HG03520 (cell line): ENCODE results near the gene TPM1.

Experiments
- ATAC-seq: cut with Tn5 transposase; IDR thresholded peaks from one replicate; pipeline ENCODE4 v1.9.1; 2021; ENCODE audit warnings: mild to moderate bottlenecking, moderate library complexity; ENCODE audit not compliant: unreplicated experiment

TPM1 gene

DNA sequence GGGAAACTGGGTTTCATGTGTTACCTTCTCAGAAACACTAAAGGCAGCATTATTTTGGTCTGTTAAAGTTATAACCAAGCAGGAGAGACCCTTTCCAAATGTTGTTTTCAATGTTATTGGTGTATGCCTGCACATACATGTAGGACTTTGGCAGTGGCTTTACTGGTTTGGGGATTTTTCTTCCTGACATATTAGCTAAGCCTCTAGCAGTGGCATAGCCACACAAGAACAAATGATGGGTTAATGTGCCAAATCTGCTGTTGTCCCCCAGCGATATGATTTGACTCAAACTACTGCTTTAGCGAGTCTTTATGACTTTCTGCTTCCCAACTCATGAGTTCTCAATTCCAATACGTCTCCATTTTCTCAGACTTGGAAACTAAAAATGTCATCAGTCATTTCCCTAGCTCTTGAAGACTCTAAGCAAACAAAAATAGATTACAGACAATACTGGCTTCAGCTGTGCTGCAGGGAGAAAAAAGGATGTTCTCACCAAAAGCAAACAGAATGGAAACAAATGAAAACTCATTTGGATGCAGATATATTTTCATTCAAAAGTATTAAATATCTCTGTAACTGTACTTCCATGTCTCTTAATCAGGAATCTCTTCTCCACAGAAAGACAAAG lies 29.6 kb downstream of the TPM1 start:
- no peak for ATAC-seq

DNA sequence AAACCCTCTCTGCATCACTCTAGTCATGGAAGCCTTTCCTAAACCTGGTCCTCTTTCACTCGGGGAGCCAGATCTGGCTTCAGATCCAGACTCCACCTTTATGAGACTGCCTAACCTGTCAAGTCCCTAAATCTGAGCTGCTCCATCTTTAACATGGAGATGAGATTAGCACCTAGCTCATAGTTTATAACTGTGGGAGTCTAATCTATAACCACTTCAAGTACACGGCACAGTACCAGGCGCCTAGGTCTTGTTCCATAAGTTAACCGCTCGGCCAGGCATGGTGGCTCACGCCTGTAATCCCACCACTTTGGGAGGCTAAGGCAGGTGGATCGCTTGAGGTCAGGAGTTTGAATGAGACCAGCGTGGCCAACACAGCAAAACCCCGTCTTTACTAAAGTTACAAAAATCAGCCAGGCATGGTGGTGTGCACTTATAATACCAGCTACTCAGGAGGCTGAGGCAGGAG lies 30.3 kb downstream of the TPM1 start:
- ATAC-seq, result no peak

DNA sequence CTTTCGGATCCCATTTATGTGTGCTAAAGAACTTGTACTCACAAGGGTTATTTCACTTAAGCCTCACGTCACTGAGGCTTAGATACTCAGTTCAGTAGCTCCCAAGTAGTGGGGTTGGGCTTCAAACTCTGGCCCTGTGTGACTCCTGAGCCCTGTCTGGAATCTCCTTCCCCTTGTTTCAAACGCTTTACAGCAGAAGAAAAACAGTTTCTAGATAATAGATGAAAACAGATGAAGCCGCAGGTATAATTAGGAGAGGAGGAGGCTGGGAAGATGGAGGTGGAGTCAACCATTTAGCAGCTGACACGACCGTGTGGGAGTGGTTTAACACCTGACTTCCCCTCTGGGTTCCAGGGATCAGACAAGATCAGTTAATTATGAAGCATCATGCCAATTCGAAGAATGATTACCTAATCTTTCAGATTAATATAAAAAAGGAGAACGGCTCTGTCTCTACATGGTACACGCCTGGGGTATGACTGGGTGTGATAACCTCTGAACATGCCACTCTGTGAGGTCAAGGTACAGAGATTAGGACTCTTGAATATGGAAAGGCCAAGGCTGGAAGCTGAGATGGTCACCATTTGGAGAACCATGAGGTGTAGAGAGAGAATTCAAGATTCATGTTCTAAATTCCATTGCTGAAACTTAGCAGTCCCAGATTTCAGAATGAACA lies 31.1 kb downstream of the TPM1 start:
- no peak for ATAC-seq

DNA sequence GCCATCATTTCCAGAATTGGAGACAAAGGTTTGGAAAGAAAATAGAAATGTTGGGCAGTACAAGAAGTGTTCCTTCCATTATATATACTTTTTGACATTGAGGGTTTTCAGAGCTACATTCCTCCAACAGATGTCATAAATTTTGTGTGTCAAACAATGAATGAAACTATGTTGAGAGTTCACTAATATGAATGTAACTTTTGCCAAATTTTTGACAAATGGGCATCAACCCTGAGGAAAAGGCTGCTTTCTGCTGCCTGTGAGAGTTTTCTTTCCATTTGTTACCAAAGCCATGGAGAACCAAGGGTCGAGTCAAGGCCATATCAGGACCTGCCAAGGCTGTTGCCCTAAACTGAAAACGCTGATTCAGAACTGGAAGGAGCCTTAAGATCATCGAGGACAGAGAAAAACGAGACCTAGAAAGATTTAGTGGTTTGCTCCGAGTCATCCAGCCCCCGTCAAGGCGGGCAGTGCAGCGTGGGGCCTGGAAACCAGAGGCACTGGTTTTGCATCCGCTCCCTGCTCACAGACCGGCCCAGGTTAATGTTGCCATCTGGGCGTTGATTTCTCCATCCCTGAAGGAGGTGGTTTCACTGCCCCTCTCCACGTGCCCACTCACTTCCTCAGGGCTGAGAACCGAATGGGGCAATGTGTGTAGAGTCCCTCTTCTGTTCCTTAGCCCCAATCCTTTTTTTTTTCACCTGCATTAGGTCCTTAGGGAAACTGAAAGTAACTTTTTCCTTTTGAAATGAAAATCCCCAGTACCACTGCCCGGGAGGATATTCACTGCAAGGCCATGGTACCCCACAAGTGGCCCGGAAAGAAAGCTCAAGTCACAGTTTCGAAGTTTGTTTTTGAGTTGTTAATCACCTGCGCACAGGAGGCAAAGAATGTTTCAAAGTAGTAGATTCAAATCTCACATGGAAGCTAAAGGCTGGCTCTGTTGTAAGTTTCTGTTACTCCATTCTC lies 32.8 kb downstream of the TPM1 start:
- no peak for ATAC-seq

GRCh38 chr15:63075984-63076713 lies 33.6 kb downstream of the TPM1 start:
- no peak for ATAC-seq

DNA sequence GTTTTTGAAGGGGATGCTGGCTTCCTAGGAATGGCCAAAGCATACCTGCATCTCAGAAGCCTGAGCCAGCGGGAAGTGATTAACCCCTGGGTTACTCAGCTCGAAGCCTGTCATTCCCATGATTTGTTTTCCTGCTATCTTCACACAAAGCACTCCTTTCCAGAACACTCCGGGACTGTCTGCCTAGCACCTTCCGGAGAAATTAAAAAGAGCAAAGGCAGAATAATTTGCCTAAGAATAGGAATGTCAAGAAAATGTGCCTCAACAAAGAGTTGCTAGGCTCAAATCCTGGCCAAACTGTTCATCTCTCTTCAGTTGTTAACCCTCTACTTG lies 34.1 kb downstream of the TPM1 start:
- ATAC-seq, result no peak

DNA sequence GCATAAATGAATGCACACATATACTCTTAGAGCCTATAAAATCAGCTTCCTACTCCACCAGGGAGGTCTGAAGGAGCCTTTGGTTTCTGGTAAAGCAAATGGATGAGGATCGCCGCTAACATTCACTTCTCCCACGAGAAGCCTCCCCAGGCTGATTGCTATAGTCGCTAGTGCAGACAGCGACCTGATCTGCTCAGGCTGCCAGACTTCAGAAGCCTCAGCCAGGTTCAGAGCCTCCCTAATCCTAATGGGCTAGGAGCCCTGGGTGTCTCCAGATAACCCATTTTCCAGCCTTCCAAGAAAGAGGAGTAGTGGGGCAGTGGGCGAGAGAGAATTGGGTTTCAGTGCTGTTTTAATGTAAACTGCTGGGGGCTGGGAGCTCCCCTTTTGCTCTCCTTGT lies 35.4 kb downstream of the TPM1 start:
- ATAC-seq, result no peak

DNA sequence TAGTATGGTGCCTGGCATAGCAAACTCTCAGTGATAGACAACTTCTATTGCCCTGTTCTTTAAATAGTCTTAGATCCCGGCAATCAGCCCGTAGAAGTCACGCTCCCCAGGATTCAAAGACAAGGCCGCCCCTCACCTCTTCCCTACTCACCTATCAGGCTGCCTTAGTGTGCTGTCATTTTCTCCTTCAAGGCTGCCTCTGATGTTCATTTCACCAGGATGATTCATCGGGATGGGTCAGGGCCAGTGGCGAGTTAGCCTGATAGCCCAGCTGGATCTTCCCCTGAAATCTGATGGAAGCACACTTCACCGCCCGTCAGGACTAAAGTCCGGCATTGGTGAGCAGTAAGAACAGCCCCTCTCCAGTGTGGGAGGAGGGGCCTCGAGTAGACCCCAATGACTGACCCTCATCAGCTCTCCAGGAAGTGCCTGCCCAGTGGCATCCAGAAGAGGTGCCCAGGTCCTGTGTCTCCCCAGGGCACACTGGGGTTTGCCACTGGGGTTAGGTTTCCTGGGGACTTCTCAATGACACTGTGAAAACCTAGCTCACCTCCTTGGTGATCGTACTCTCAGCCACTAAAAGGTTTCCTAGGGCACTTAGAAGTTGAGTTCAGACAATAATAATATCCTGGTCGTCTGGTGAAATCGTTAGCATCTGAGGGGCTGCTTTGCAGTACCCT lies 37.5 kb downstream of the TPM1 start:
- no peak for ATAC-seq

DNA sequence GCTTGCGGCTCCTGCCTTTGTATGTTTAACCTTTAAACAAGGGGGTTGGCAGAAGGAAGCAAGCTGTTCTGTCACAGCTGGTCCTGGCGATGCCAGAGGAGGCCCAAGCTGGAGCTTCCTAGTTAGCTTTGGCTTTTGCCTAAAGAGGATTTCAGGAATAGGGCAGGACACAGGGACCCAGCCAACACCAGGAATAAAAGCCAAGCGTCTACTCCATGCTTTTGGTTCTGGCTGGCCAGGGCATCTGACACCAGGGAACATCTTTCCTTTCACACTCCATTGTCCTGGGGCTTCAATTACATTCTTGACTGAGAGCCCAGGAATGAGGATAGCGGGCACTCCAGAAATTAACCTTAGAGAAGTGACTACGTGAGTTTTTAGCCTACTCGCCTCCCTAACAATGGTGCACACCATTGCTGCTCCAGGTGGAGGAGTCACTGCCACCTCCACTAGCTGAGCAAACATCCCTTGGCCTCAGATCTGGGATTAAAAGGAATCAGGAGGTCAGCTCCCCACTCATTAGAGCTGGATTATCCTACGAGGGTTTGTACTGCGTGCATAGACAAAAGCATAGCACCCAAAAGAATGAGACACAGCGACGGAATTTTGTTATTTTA lies 38.2 kb downstream of the TPM1 start:
- no peak for ATAC-seq

DNA sequence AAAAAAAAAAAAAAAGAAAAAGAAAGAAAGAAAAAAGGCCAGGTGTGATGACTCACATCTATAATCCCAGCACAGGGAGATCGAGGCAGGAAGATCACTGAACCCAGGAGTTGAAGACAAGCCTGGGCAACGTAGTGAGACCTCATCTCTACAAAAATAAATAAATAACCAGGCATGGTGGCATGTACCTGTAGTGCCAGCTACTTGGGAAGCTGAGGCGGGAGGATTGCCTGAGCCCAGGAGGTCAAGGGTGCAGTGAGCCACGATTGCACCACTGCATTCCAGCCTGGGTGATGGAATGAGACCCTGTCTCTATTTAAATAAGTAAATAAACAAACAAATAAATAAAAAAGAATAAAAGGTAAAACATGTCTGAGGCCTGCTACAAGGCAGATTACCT lies 39.8 kb downstream of the TPM1 start:
- no peak for ATAC-seq

DNA sequence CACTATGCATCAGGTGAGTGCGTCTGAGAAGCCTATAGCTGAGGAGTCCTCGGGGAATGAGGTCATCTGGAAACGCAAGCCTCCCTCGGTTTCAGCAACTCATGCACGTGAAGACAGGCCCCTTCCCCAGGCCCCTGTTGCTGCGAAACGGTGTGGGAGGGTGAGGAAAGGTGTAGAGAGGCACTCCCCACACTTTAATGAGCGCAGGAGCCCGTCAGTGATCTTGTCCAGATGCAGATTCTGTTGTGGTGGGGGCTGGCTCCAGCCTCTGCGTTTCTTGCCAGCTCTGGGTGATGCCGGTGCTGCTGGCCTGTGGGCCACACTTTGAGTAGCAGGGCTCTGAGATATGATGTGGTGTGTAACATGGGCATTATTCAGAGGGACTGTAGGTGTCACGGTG lies 40.5 kb downstream of the TPM1 start:
- ATAC-seq, result no peak

GRCh38 chr15:63083541-63083940 lies 41.0 kb downstream of the TPM1 start:
- no peak for ATAC-seq

- no peak for ATAC-seq
These were observed 42.3 kb downstream of the TPM1 start for GRCh38 chr15:63084806-63085205.

- no peak for ATAC-seq
These were observed 42.7 kb downstream of the TPM1 start for GRCh38 chr15:63085289-63085688.

- no peak for ATAC-seq
These were observed 43.7 kb downstream of the TPM1 start for GRCh38 chr15:63086271-63086670.

DNA sequence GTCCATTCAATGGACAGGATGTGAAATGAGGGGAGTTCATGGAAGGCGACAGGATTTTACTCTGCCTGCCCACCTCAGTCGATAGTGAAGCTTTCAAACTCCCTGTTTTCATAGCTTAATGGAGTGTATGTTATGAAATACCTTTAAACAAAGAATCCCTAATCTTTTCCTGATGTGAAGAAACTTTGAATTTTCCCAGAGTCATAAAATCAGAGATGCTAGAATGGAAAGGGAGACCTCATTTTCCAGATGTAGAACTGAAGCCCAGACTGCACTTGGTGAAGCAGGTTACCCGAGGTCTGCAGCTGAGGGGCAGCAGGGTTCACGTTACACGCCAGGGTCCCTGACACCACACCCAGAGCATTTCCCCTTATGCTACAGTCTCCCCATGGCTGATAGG lies 44.4 kb downstream of the TPM1 start:
- ATAC-seq, result no peak

DNA sequence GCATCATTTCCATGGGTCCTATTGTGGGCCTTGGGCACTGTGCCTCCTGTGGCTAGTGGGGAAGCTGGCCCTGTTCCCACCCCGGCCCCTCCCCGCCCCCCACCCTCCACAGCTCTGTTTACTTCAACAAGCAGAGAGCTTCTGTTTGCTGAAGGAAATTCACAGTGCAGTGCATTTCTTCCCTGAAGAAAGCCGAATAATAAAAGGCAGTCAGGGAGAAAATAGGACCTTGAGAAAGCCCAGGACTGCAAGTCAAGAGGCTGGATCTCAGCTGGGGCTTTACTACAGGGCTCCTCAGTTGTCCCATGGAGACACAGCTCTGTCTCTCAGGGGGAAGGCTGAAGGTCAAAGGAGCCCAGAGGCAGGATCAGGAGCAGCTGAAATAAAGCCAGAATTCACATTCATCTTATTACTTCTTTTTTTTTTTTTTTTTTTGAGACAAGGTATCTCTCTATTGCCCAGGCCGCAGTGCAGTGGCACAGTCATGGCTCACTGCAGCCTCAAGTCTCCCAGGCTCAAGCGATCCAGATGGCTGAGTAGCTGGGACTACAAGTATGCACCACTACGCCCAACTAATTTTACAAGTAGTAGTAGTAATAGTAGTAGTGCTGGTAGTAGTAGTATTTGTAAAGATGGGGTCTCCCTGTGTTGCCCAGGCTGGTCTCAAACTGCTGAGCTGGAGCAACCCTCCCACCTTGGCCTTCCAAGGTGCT lies 46.1 kb downstream of the TPM1 start:
- ATAC-seq, result no peak

DNA sequence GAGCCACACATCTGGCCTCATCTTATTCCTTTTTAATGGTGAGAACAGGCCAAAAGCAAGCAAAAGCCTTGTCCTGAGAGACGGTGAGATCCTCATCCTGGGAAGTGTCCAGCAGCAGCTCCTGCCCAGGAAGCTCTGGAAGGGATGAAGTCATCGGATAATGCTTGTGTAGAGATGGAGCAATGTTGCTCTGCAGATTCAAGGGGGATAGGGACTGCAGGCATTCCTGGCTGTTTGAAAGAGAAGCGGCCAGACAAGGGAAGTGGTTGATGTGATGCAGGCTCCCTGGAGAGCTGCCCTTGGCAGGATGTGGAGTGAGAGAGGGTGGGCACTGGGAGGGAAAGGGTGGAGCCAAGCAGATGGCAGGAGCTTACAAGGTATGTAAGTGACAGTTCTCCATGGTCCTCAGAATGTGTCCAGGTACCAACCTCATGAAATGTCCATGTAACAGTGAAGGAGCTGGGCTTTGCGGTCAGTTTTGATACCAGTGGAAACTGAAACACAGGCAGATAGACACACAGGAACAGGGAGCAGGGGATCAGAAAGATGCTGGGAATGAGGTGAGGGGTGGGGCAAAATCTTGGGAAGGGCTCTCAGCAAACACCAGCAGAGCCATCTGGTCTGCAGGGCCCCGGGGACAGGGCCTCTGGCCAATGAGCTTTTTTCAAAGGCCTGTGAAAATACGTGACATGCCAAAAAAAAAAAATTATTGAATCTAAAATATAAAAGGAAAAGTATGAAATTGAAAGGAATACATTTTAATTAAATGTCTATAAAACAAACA lies 46.9 kb downstream of the TPM1 start:
- ATAC-seq, result no peak

GRCh38 chr15:63090472-63090871 lies 47.9 kb downstream of the TPM1 start:
- no peak for ATAC-seq
